Pancreas (tissue), 10 donors: Measurements from ENCODE around the gene TTLL10. TPM values are rescaled to one million over a fixed set of nuclear protein-coding genes. Genes with fewer than 3 reads are reported as not detected.

Experiments used
- ATAC-seq, 4 donors: fragments of 200-7000 bp; cut with Tn5 transposase; one replicate each; pipeline versions ENCODE4 v1.8.0 to v1.9.1; 2020; ENCODE audit warnings: mild to moderate bottlenecking in 4 of 4, moderate library complexity in 4 of 4
- DNase-seq, 6 donors: peaks; one replicate each; pipeline ENCODE4 v3.0.0-alpha.2; 2020
- FAIRE-seq: peaks from 2 replicates; lab custom pipeline; 2012; peaks lifted over from hg19 to GRCh38; lab: Jason Lieb, UNC
- H3K27ac ChIP-seq, 4 donors: fragments of 200-600 bp; sonication (generic); 1 replicate in 3 of 4; 2 replicates in 1 of 4; pipeline versions ENCODE4 v1.5.0 to v1.8.0; 2020
- H3K27me3 ChIP-seq, 4 donors: fragments of 200-600 bp; one replicate each; pipeline ENCODE4 v1.8.0; 2021
- H3K36me3 ChIP-seq, 3 donors: fragments of 200-600 bp; sonication (generic) in 1 of 3; one replicate each; pipeline versions ENCODE4 v1.5.0 to v1.8.0; 2020 to 2021
- H3K4me1 ChIP-seq, 3 donors: fragments of 200-600 bp; one replicate each; pipeline ENCODE4 v1.8.0; 2021
- H3K4me3 ChIP-seq, 4 donors: fragments of 200-600 bp; sonication (generic) in 2 of 4; one replicate each; pipeline versions ENCODE4 v1.5.0 to v1.8.0; 2020 to 2021
- H3K9me3 ChIP-seq, 4 donors: fragments of 200-600 bp; one replicate each; pipeline ENCODE4 v1.8.0; 2021
- CTCF ChIP-seq, 4 donors: fragments of 200-600 bp; sonication (generic) in 3 of 4; IDR thresholded peaks; one replicate each; pipeline versions ENCODE4 v1.5.0 to v1.8.0; 2021; ENCODE audit warnings: antibody characterized with exemption in 4 of 4
- WGBS, 2 donors: extraction: QIAGEN DNeasy Blood & Tissue Kit; methylation state at CpG; one replicate each; pipeline ENCODE4 v1.1.7; 2013; 5-methylcytosine and 5-hydroxymethylcytosine counted together
- intact Hi-C, 3 donors: fragments of 100-400 bp; cut with DNase I; formaldehyde crosslinking; loops; one replicate each; pipeline versions ENCODE4 v1.11.1 to v1.14.2; 2022
- polyA plus RNA-seq, 2 donors: library from polyadenylated mRNA; stranded (reverse); fragments of 200-250 nt; gene quantifications; one replicate each; pipeline ENCODE4 v1.2.3, GENCODE V29; 2013
- total RNA-seq, 6 donors: library from RNA; stranded (reverse); fragmentation: NEBNext Ultra II Directional in 4 of 6; extraction: Animal tissue kit (Norgen Biotek cat#: 25700) in 4 of 6; gene quantifications; one replicate each; pipeline versions ENCODE4 v1.2.1 to v1.2.4, GENCODE V29; 2021 to 2023
- donor health status: healthy with polysubstance abuse.
- donor health status: DM: no; HTN: no; CAD: no; lungs with moderate emphysema.
- donor health status: DM: no; HTN: no; CAD: no.
- donor health status: control.
- donor health status: control.
- donor health status: Bipolar disorder and iron deficiency.
- donor health status: DM: yes; HTN: yes; CAD: no.
- donor health status: DM: no; HTN: no; CAD: no.
- donor health status: DM: no; HTN: no; CAD: no.
- donor health status: DM: yes; HTN: yes; CAD: no.

TTLL10 gene
- total and polyA plus RNA-seq, 8 donors, result 0.20 to 1.6 (median 0.41) TPM; not detected in 1

DNA sequence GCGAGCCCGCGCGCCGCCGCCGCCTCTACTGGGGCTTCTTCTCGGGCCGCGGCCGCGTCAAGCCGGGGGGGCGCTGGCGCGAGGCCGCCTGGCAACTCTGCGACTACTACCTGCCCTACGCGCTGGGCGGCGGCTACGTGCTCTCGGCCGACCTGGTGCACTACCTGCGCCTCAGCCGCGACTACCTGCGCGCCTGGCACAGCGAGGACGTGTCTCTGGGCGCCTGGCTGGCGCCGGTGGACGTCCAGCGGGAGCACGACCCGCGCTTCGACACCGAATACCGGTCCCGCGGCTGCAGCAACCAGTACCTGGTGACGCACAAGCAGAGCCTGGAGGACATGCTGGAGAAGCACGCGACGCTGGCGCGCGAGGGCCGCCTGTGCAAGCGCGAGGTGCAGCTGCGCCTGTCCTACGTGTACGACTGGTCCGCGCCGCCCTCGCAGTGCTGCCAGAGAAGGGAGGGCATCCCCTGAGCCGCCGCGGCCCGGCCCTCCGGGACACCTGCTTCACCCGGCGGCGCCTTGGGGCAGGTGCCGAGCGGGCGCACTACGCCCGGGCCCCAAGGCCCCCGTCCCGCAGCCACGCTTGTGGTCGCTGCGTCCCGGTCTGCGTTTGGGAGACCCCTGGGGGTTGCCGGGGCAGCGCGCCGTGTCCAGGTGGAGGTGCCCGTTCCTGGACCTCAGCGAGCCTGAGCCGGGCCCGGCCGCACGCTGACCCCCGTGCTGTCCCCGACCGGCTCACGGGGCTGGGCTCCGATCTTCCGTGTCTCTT lies 59.3 kb downstream of the TTLL10 start:
- Histone ChIP-seq H3K4me1 (peaks cover 0 to 22% (median 9%) of the 10 kb centered on the region in 3 donors), H3K36me3 (peaks cover 0 to 5% (median 0%) of the 10 kb centered on the region in 3 donors), H3K27me3 (no peaks in the 10 kb centered on the region), H3K9me3 (no peaks in the 10 kb centered on the region), H3K27ac (no peak overlapping the region), H3K4me3 (peak overlapping the region in 2 of 4 donors; percentile 37 to 98)
- ATAC-seq (no peak), FAIRE-seq (no peak), DNase-seq (peak in 2 of 6 donors; percentile 43 to 60)
- intact Hi-C loops, result no loop called here
- no peak for TF ChIP-seq CTCF (IDR thresholded peaks at IDR 0.05)
- WGBS, 2 donors, result 76 to 84% methylated on average over 91 to 98 of the region's 98 CpGs

DNA sequence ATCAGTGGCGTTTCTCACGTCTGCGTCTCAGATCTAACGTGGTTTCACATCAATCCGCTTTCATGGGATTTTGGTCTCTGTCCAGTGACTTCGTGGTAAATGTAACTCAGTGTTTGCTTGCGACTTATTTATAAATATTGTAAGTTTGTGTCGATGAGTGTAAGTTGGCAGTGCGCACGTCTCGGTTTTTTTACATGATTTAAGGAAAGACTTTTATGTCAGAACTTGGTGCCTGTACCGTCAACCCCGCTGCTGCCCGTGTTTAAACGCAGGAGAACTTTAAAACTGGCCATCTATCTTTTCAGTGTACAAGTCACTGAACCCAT lies 59.9 kb downstream of the TTLL10 start:
- no peaks in the 10 kb centered on the region for H3K27me3 ChIP-seq
- H3K4me1 ChIP-seq, result peaks cover 0 to 22% (median 9%) of the 10 kb centered on the region in 3 donors
- H3K9me3 ChIP-seq, result no peaks in the 10 kb centered on the region
- WGBS, 2 donors, result 95 to 98% methylated on average over 15 of the region's 15 CpGs
- no peak for TF ChIP-seq CTCF (IDR thresholded peaks at IDR 0.05)
- H3K4me3 ChIP-seq, result no peak overlapping the region
- ATAC-seq, result no peak
- H3K27ac ChIP-seq, result no peak overlapping the region
- intact Hi-C loops, result no loop called here
- no peaks in the 10 kb centered on the region for H3K36me3 ChIP-seq
- no peak for DNase-seq
- FAIRE-seq, result no peak

DNA sequence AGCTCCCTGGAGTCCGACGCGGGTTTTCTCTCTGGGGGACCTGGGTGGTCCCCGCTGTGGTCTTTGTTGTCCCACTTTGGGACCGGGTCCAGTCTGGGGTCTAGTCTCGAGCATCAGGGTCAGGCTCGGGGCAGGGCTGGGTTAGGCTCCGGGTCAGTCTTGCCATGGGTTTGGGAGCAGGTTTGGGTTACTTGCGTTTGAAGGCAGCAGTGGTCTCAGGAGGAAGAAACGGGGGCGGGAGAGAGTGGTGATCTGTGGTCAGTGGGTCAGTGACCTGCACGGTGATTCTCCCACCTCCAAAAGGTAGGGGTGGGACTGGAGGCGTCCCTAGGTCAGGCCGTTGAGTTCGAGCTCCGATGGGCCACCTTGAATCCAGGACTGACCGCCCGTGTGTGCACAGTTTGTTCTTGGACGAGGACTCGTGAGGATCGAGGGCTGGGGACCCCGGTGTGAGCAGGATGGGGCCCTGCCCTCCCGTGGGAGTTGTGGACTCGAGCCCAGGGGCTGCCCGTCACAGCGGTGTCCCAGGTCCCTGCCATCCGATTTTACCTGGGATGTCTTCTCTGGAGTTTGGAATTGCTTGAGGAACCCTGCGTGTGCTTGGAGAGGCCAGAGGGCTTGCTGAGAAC lies 60.6 kb downstream of the TTLL10 start:
- no peak for FAIRE-seq
- intact Hi-C loops, result no loop called here
- no peak for TF ChIP-seq CTCF (IDR thresholded peaks at IDR 0.05)
- peaks cover 0 to 22% (median 9%) of the 10 kb centered on the region in 3 donors for H3K4me1 ChIP-seq
- no peak for DNase-seq
- H3K27ac ChIP-seq, result no peak overlapping the region
- ATAC-seq, result no peak
- 93 to 97% methylated on average over 28 of the region's 28 CpGs for WGBS, 2 donors
- no peaks in the 10 kb centered on the region for H3K9me3 ChIP-seq
- no peak overlapping the region for H3K4me3 ChIP-seq
- H3K27me3 ChIP-seq, result no peaks in the 10 kb centered on the region
- no peaks in the 10 kb centered on the region for H3K36me3 ChIP-seq

- no peak for ATAC-seq
- no peaks in the 10 kb centered on the region for H3K9me3 ChIP-seq
- WGBS, 2 donors, result 88 to 93% methylated on average over 27 of the region's 27 CpGs
- peaks cover 0 to 15% (median 9%) of the 10 kb centered on the region in 3 donors for H3K4me1 ChIP-seq
- TF ChIP-seq CTCF (IDR thresholded peaks at IDR 0.05), result no peak
- no peak overlapping the region for H3K4me3 ChIP-seq
- H3K27me3 ChIP-seq, result no peaks in the 10 kb centered on the region
- intact Hi-C loops, result no loop called here
- H3K36me3 ChIP-seq, result no peaks in the 10 kb centered on the region
- no peak for DNase-seq
- no peak for FAIRE-seq
- no peak overlapping the region for H3K27ac ChIP-seq
These were observed 61.5 kb downstream of the TTLL10 start for GRCh38 chr1:1235016-1235744.
